DND-41 (cell line): ENCODE results near the gene CPNE4.

Experiments used
- ATAC-seq: fragments of 200-7000 bp; cut with Tn5 transposase; 3 replicates; pipeline ENCODE4 v1.9.1; 2021; ENCODE audit warnings: low read depth; ENCODE audit not compliant: insufficient read depth
- DNase-seq: peaks from one replicate; pipeline ENCODE4 v3.0.0-alpha.2; 2020
- H2AFZ ChIP-seq: 2 replicates; pipeline ENCODE4 v1.6.0; 2012; ENCODE audit warnings: low read depth, low read length
- H3K27ac ChIP-seq: 2 replicates; pipeline ENCODE4 v1.5.1; 2012; ENCODE audit warnings: low read length, inconsistent platforms
- H3K27me3 ChIP-seq: fragments of 200-600 bp; sonication (generic); 2 replicates; pipeline ENCODE4 v1.6.0; 2012; ENCODE audit warnings: low read length, mild to moderate bottlenecking, inconsistent platforms; ENCODE audit not compliant: insufficient read depth, poor library complexity
- H3K36me3 ChIP-seq: 2 replicates; pipeline ENCODE4 v1.5.1; 2012; ENCODE audit warnings: low read length, inconsistent platforms; ENCODE audit not compliant: insufficient read depth
- H3K4me1 ChIP-seq: 2 replicates; pipeline ENCODE4 v1.5.1; 2012; ENCODE audit warnings: mild to moderate bottlenecking, low read length; ENCODE audit not compliant: insufficient read depth
- H3K4me2 ChIP-seq: 2 replicates; pipeline ENCODE4 v1.6.0; 2012; ENCODE audit warnings: mild to moderate bottlenecking, moderate library complexity, low read length, inconsistent platforms; ENCODE audit not compliant: insufficient read depth
- H3K4me3 ChIP-seq, 2 experiments: fragments of 200-600 bp in 1 of 2; shearing (Covaris generic) in 1 of 2; 2 replicates each; pipeline ENCODE4 v1.5.1; 2012 to 2016; ENCODE audit warnings: inconsistent platforms in 2 of 2, low read length in 2 of 2, mild to moderate bottlenecking in 2 of 2, low read depth in 1 of 2, moderate library complexity in 1 of 2
- H3K79me2 ChIP-seq: 2 replicates; pipeline ENCODE4 v1.6.0; 2012; ENCODE audit warnings: low read length, inconsistent platforms; ENCODE audit not compliant: insufficient read depth
- H3K9ac ChIP-seq: 2 replicates; pipeline ENCODE4 v1.6.0; 2012; ENCODE audit warnings: low read depth, mild to moderate bottlenecking, inconsistent platforms, low read length, moderate library complexity
- H3K9me3 ChIP-seq: 2 replicates; pipeline ENCODE4 v1.5.1; 2012; ENCODE audit warnings: low read length, moderate library complexity, mild to moderate bottlenecking, inconsistent platforms; ENCODE audit not compliant: insufficient read depth, severe bottlenecking
- H4K20me1 ChIP-seq: 2 replicates; pipeline ENCODE4 v1.6.0; 2012; ENCODE audit warnings: low read length; ENCODE audit not compliant: insufficient read depth
- EZH2 ChIP-seq: IDR thresholded peaks from 3 replicates; pipeline ENCODE4 v1.6.1; 2012; ENCODE audit warnings: borderline replicate concordance, low read depth, mild to moderate bottlenecking, moderate library complexity, low read length, inconsistent platforms; ENCODE audit not compliant: severe bottlenecking
- TF ChIP-seq, protein P1 (sequence below): IDR thresholded peaks from 2 replicates; pipeline ENCODE4 v1.5.1; 2012; ENCODE audit warnings: borderline replicate concordance, low read length, moderate library complexity, mild to moderate bottlenecking; ENCODE audit not compliant: poor library complexity, severe bottlenecking; ENCODE audit errors: extremely low read depth

CPNE4 gene

DNA sequence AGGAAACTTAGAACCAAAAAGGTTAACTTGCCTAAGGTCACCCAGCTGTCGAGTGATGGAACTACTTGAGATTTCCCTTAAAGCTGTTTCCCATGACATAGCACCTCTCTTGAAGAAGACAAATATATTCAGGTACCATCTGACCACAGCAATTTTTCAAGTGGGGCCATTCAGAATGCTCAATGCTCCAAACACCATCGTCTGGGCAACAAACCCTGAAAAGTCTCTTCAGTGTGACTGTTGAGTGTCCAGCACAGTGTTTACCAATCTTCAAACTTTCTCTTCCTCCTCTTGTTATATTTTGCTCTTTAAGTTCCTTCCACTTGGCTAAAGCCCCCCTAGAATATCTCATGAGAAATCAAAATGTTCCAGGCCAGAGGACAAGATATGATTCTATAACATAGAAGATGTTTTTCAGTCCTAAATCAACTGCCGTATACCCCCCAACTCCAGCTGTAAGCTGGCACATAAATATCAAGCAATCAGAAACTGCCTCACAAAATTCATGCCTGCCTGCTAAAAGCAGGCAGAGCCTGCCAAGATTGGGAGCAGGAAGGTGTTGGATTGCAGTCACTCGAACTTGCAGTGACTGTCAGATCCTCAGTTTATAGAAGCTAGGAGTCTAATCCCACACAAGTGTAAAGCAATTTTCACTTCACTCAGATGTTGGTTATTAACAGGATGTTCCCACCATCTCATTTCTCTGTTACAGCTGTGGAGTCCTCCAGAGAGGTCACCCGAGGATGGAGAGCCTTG is 301.6 kb downstream of the CPNE4 start:
- ATAC-seq: no peak
- no peaks in the 10 kb centered on the region for H3K4me1 ChIP-seq
- DNase-seq: no peak

DNA sequence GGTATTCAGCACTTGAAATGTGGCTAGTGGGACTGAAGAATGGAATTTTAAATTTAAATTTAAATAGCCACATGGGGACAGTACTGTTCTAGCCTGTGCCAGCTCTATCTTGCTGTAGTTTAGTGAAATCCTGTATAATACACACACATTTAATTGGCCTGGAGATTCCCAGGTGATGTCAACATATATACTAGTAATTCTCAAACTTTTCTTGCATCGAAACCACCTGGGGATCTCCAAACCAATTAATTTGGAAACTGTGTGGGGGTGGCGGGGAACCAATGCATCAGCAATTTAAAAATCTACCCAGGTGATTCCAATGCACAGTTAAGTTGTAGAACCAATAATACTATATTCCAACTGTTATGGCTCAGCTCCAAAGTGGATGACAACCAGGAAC is 303.1 kb downstream of the CPNE4 start:
- DNase-seq: no peak
- Histone ChIP-seq H3K36me3 (no peaks in the 10 kb centered on the region), H3K4me3 (no peak overlapping the region), H2AFZ (no peak overlapping the region), H3K79me2 (no peaks in the 10 kb centered on the region), H3K9me3 (no peaks in the 10 kb centered on the region), H3K4me1 (no peaks in the 10 kb centered on the region), H4K20me1 (no peaks in the 10 kb centered on the region), H3K27me3 (no peaks in the 10 kb centered on the region), H3K4me2 (no peak overlapping the region), H3K27ac (no peak overlapping the region), H3K9ac (no peak overlapping the region)
- no peak for ATAC-seq
- TF ChIP-seq, protein P1, sequence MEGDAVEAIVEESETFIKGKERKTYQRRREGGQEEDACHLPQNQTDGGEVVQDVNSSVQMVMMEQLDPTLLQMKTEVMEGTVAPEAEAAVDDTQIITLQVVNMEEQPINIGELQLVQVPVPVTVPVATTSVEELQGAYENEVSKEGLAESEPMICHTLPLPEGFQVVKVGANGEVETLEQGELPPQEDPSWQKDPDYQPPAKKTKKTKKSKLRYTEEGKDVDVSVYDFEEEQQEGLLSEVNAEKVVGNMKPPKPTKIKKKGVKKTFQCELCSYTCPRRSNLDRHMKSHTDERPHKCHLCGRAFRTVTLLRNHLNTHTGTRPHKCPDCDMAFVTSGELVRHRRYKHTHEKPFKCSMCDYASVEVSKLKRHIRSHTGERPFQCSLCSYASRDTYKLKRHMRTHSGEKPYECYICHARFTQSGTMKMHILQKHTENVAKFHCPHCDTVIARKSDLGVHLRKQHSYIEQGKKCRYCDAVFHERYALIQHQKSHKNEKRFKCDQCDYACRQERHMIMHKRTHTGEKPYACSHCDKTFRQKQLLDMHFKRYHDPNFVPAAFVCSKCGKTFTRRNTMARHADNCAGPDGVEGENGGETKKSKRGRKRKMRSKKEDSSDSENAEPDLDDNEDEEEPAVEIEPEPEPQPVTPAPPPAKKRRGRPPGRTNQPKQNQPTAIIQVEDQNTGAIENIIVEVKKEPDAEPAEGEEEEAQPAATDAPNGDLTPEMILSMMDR: no peak
- no peak for TF ChIP-seq EZH2

More for the DNA sequence above, 301.6 kb downstream of the CPNE4 start:
- H3K27me3 ChIP-seq: no peaks in the 10 kb centered on the region
- H3K4me3 ChIP-seq: no peak overlapping the region
- TF ChIP-seq EZH2: no peak
- TF ChIP-seq, protein P1: no peak
- H3K4me2 ChIP-seq: no peak overlapping the region
- no peak overlapping the region for H3K27ac ChIP-seq
- no peaks in the 10 kb centered on the region for H4K20me1 ChIP-seq
- no peaks in the 10 kb centered on the region for H3K79me2 ChIP-seq
- H3K36me3 ChIP-seq: no peaks in the 10 kb centered on the region
- no peak overlapping the region for H3K9ac ChIP-seq
- H3K9me3 ChIP-seq: no peaks in the 10 kb centered on the region
- no peak overlapping the region for H2AFZ ChIP-seq

GRCh38 chr3:131730581-131730980 is 304.2 kb downstream of the CPNE4 start:
- no peaks in the 10 kb centered on the region for H3K9me3 ChIP-seq
- no peak overlapping the region for H3K4me2 ChIP-seq
- H3K36me3 ChIP-seq: no peaks in the 10 kb centered on the region
- no peak overlapping the region for H3K9ac ChIP-seq
- no peaks in the 10 kb centered on the region for H3K27me3 ChIP-seq
- H4K20me1 ChIP-seq: no peaks in the 10 kb centered on the region
- ATAC-seq: no peak
- H3K79me2 ChIP-seq: no peaks in the 10 kb centered on the region
- TF ChIP-seq, protein P1: no peak
- no peak for TF ChIP-seq EZH2
- no peak overlapping the region for H3K27ac ChIP-seq
- H2AFZ ChIP-seq: no peak overlapping the region
- no peak overlapping the region for H3K4me3 ChIP-seq
- no peak for DNase-seq
- no peaks in the 10 kb centered on the region for H3K4me1 ChIP-seq

GRCh38 chr3:131729643-131730017 is 305.2 kb downstream of the CPNE4 start:
- Histone ChIP-seq H3K27me3 (no peaks in the 10 kb centered on the region), H4K20me1 (no peaks in the 10 kb centered on the region), H3K4me3 (no peak overlapping the region), H3K36me3 (no peaks in the 10 kb centered on the region), H3K79me2 (no peaks in the 10 kb centered on the region), H3K27ac (no peak overlapping the region), H2AFZ (no peak overlapping the region), H3K9ac (no peak overlapping the region), H3K4me1 (no peaks in the 10 kb centered on the region), H3K4me2 (no peak overlapping the region), H3K9me3 (no peaks in the 10 kb centered on the region)
- DNase-seq (no peak), ATAC-seq (no peak)
- no peak for TF ChIP-seq EZH2
- TF ChIP-seq, protein P1: no peak
